ENCODE data around the gene MYO9B.

MYO9B gene

DNA sequence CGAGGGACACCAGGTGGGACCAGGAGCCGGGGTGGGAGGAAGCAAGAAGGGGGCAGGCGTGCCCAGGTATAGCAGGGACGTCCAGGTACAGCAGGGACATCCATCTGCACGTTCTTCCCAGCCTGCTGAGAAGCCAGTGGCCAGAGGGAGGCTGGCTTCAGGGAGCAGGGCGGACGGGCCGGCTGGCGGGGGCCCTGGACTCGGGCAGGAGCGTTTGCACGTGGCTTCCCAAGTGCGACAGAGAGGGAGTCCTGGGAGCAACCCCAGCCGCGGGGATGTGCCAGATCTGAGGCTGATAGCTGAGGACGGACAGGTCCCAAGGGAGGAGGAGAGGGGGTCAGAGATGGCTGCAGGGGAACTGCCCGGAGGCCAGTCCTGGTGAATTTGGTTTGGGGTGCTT, 36.7 kb downstream of the MYO9B start:
- DNase-seq (ENCODE audit: extremely low spot score, insufficient read length, low read depth) (no peak), FAIRE-seq (no peak)

DNA sequence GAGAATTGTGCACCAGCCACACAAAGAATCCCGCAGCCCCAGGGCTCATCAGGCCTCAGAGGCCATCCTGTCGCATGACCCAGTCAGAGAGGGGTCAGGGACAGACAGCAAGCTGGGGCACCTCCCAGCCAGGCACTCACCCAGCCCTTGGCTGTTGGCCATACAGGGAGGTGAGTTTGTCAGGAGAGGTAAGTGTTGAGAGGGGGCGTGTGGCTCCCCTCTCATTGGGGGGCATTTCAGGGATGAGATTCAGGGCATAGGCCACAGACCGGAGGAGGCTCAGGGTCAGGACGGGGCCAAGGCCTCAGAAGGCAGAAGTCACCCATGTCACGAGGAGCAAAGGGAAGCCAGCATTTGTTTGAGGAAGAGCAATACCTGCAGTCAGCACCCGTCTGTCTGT, 37.1 kb downstream of the MYO9B start:
- DNase-seq (ENCODE audit: extremely low spot score, insufficient read length, low read depth) (no peak), FAIRE-seq (no peak)

DNA sequence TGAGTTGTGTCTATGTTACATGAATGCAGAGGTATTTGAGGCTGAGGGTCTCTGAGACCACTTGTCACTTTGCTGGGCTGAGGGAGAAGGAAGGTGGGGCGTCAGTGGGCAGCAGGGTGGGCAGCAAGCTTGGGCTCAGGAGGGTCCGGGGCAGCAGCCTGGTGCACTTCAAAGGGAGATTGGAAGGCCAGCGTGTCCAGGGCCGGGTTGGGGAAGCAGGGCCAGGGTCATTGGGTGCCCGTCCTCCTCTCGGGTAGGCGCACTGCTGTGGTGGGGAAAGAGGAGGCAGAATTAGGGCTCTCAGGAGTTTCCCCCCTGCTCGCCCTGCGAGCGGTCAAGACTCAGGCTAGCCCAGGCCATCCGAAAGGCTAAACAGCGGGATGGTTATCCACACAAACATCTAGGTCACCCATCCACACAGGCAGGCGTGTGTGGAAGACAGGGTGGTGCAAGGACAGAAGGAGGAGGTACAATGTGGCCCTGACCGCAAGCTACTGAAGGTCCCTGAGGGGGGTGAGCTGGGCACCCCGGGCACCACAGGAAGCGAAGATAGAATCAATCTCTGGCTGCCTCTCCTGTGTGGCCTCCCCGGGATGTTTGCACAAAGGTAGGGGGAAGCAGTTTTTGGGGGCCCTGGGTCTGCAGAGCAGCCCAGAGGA, 37.7 kb downstream of the MYO9B start:
- FAIRE-seq, result no peak

DNA sequence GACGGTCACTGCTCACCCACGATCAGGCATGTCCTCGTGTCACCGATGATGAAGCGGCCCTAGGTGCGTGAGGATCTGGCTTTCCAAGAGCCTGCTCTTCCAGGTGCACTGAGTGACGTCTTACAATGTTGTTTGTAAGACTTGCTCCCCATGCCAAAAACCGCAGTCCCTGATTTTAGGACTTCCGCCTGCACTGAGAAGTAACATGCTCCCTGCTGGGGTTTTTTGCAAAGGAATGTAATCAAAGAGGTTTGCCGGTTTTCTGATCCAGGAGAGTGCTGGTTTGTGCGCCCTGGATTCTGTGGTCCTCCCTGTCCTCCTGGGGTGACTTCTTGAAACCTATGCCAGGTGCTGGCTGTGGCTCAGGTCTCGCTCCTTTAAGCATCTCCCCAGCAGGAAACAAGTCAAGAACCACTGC, 38.8 kb downstream of the MYO9B start:
- no peak for DNase-seq (ENCODE audit: extremely low spot score, insufficient read length, low read depth)
- no peak for FAIRE-seq

More for the DNA sequence above, 37.7 kb downstream of the MYO9B start:
- DNase-seq (ENCODE audit: extremely low spot score, insufficient read length, low read depth), result no peak

DNA sequence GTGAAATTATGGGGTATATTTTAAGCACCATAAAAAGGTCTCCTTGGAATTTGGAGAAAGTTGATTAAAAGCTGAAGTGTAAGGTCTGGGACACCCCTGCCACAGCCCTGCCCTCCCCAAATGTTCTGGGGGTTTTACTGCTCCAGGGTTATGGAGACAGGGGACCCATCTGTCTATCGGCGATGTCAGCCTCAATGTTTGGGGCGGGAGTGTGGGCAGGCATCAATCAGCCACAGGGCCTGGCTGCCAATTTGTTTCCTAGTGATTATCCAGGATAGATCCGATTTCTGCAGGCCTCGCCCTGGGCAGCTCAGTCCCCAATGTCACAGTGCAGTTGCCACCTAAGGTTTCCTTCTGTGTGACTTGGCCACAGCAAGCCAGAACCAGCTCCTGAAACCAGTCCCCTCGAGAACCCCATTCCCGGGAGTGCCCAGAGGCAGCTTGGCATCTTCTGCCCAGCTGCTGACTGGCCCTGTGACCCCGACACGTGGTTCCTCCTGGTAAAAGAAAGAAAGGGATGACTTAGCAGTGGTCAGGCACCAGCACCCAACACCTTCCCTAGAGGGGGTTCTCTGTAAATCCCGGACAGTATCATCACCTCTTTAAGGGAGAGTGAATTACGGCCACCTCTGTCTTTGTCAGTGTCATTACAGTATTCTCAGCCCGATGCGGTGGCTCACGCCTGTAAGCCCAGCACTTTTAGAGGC, 41.6 kb downstream of the MYO9B start:
- no peak for DNase-seq (ENCODE audit: extremely low spot score, insufficient read length, low read depth)
- no peak for FAIRE-seq

DNA sequence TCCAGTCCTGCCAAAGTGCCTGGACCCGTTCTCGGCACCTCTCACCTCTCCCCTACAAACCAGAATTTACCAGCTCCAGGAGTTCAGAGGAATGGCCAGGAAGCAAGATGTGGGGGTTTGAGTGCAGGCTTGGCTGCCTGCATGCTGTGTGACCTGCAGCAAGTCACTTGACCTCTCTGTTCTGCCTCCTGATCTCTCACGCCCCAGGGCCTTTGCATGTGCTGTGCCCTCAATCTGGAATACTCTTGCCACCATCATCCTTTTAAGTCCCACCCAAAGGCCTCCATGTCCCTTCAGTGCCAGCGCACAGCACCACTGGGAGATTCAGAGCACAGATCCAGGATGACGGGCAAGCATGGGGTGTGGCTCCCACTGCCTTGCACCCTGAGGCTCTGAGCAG, 43.4 kb downstream of the MYO9B start:
- no peak for FAIRE-seq
- no peak for DNase-seq (ENCODE audit: extremely low spot score, insufficient read length, low read depth)

DNA sequence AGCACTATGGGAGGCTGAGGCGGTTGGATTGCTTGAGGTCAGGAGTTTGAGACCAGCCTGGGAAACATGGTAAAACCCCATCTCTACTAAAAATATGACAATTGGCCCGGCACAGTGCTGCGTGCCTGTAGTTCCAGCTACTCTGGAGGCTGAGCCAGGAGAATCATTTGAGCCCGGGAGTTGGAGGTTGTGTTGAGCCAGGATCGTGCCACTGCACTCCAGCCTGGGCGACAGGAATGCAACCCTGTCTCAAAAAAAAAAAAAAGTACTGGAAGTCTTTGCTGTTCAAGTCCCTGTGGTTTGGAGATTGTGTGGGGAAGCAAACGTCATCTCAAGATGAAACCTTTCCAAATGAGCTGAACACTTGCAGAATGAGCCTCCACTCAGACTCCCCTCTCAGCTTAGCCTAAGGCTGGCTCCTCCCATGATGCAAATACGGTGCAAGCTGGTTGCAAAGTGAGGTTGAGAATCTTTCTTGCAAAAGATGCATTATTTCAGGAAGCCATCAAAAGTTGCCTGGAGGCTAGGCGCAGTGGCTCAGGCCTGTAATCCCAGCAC, 46.2 kb downstream of the MYO9B start:
- FAIRE-seq (peak; percentile 64), DNase-seq (ENCODE audit: extremely low spot score, insufficient read length, low read depth) (no peak)

DNA sequence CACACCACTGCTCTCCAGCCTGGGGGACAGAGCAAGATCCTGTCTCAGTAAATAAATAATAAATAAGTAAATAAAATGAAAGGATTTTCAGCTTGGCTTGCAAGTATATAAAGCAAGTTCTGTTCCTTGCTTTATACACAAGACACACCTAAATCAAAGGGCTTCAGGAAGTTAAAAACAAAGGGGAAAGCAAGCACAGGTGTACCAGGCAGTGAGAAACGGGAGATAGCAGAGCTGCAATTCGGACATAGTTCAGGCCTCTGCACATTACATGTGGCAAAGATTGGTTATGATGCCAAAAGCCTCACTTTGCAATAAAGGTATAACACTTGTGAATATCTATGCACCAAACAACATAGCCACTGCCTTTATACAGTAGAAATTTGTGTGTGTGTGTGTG, 47.5 kb downstream of the MYO9B start:
- no peak for DNase-seq (ENCODE audit: extremely low spot score, insufficient read length, low read depth)
- FAIRE-seq, result no peak

DNA sequence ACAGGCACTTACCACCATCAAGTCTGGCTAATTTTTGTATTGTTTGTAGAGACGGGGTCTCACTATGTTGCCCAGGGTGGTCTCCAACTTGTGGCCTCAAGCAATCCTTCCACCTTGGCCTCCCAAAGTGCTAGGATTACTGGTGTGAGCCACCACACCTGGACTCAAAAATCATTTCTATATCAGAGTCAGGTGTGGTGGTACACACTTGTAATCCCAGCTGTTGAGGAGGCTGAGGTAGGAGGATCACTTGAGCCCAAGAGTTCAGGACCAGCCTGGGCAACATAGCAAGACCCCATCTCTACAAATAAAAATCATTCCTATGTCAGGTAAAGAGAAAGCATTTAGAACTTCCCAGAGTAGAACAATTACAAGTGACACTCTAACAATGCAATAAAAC, 48.4 kb downstream of the MYO9B start:
- DNase-seq (ENCODE audit: extremely low spot score, insufficient read length, low read depth), result no peak
- no peak for FAIRE-seq

DNA sequence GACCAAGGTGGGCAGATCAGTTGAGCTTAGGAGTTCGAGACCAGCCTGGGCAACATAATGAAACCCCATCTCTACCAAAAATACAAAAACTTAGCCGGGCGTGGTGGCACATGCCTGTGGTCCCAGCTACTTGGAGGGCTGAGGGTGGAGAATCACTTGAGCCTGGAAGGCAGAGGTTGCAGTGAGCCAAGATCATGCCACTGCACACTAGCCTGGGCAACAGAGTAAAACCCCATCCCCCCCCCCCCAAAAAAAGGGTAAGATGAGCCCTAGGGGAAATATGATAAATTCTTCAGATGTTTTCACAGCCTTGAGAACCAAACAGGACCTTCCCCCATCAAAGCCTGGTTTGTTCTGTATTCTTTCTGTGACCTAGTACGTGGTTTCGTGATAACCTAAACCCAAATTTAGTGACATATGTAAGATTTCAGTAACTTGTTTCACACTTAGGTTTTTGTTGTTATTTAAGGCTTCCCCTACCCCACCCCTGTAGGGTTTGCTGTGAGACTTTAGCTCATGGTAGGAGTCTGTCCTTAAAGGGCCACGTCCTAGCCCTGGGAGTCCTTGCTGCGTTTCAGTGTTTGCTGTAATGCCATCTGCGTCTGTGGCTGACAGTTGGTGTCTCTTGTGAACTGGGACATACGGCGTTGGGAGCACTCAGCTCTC, 49.6 kb downstream of the MYO9B start:
- DNase-seq (ENCODE audit: extremely low spot score, insufficient read length, low read depth), result peak; percentile 45
- no peak for FAIRE-seq

DNA sequence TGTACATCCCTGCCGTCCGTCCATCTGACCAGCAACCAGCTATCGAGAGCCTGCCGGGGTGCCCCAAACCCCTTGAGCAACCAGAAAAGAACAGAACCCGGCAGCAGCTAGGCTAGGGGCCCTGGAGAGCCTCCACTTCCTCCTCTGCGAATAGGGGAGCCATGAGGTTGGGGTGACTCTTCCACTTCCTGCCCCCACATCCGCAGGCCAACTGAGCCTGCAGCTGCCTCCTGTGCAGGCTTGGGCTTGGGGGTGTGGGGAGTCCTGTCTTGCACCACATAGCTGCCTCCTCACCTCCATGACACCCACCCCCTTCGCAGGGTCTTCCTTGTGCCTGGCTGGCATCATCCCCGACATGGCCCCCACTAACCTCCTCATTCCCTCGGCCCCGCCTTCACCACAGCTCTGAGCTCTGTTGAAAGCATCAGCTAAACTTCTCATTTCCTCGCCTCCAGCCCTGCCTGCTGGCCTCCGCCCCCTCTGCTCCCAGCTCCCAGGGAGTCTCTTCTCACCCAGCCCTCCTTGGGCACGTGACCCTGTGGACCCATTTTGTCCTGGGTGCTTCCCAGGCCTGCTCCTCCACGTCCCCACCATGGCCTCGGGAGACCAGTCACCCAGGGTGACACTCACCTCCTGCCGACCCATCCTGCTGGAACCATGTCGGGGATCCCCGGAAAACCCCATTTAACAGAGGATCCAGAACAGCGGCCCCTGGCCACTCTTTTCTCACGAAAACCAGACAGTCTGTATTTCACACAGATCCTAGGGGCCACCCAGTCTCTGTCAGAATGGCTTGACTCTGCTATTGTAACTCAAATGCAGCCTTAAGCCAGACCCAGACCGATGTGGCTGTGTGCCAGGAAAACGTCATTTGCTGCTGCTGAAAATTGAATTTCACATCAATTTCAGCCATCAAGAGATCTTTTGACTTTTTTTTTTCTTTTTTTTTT, 50.4 kb downstream of the MYO9B start:
- DNase-seq (ENCODE audit: extremely low spot score, insufficient read length, low read depth) (peak; percentile 61), FAIRE-seq (peak; percentile 93)

DNA sequence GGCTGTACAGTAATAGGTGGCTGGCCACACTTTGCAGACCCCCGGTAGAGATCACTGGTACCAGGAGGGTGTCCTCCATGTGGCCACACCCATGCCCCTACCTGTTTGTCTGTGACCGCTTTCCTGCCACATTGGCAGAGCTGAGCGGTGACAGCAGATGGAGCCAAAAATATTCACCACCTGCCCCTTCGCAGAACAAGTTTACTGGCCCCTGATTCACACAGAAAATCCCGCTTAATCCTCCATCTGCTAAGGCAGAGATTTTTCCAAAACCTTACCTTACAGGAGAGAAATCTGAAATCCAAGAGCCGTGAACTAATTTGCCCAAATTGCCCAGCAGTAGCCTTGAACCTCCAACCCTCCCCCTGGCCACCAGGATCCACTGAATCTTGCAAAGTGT, 52.1 kb downstream of the MYO9B start:
- FAIRE-seq (no peak), DNase-seq (ENCODE audit: extremely low spot score, insufficient read length, low read depth) (no peak)

DNA sequence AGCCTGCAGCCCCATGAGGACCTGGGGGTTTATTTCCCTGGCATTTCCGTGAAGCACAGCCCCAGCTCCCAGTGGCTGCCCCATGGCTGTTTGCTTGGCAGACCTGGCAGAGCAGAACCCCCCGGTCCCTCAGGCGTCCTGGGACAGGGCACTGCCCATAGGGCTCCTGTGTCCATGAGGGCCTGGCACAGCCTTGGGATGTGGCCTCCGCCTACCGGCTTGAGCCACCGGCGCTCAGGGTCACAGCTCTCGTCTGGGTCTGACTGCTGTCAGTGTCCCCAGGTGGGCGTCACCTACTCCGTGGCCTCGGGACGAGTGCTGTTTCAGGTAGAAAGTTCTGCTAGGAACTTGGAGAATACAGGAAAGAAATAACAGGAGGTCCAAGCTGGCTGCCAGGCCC, 52.8 kb downstream of the MYO9B start:
- FAIRE-seq, result no peak
- no peak for DNase-seq (ENCODE audit: extremely low spot score, insufficient read length, low read depth)

DNA sequence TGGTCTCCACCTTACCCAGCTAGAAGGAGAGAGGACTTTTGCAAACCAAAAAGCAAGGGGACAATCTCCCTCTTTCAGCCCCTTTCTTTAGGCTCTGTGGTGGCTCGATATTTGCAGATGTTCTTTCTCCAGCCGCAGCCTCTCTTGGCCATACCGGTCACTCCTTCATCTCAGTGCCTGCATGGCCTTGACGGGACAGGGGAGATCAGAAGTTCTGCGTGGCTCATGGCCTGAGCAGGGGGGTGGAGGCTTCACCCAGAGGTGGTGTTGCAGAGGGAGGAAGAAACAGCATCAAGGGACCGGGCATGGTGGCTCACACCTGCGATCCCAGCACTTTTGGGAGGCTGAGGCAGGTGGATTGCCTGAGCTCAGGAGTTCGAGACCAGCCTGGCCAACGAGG, 53.2 kb downstream of the MYO9B start:
- DNase-seq (ENCODE audit: extremely low spot score, insufficient read length, low read depth), result no peak
- FAIRE-seq, result no peak

DNA sequence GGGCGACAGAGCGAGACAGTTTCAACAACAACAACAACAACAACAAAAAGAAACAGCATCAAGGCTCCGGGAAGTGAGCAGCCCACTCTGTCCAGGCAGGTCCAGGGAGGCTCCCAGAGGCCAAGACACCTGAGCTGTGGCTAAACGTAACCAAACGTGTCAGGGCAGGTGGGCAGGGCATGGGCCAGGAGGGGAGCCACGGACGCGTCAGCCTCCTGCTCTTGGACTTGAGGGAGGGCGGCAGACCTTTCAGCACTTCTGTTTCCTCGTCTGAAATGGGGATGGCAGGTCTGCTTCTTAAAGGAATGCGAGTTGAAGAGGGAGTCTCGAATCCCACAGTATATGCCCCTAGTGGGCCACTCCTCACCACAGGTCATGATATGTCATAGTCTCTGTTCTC, 53.8 kb downstream of the MYO9B start:
- FAIRE-seq (no peak), DNase-seq (ENCODE audit: extremely low spot score, insufficient read length, low read depth) (no peak)

DNA sequence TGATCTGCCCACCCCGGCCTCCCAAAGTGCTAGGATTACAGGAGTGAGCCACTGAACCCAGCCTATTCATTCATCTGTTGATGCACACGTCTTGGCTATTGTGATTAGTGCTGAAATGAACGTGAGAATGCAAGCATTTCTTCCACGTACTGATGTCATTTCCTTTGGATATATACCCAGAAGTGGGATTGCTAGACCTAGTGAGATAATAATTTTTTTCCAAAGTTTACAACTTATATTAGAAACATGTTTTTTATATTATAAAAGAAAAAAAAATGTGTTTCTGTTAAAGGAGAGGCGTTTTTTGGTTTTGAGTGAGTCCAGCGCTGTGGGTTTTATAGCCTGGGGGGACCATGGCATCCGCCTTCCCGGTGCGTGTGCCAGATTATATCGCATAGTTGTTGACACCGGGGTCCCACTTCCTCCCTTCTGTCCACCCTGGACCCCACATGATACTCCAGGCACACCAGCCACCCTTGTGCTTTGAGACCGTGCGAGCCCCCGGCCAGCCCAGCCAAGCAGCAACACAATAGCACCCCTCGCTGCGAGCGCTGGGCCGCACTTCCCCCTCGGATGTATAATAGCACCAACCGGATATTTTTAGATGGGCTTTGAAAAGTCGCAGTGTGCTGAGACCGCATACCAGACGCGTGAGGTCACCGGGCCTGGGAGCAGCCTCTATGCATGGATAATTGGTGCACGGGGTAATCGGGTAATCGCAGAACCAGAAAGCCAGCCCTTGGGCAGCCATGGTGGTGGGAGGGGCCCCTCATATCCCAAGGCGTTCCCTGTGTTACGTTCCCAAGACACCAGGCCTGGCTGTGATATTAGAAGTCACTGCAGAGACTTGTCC, 59.6 kb downstream of the MYO9B start:
- peak; percentile 89 for FAIRE-seq
- peak; percentile 36 for DNase-seq (ENCODE audit: extremely low spot score, insufficient read length, low read depth)

DNA sequence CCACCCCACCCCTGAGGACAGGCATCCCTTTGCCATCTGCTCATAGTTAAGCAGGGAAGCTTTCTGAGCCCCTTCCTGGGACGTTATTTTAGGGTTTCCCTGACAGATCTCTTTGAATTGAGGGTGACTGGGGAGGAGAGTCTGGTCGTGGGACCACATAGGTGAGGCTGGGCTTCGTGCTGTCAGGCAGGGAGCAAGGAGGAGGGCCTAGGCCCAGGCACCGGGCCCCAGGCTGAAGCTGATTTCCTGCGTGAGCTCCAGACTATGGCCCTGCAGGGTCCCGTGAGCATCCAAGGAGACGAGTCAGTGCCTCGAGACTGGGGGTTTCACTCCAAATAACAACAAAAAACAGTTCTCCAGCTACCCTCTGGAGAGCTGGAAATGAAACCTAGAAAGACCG, 60.4 kb downstream of the MYO9B start:
- no peak for DNase-seq (ENCODE audit: extremely low spot score, insufficient read length, low read depth)
- FAIRE-seq, result no peak

DNA sequence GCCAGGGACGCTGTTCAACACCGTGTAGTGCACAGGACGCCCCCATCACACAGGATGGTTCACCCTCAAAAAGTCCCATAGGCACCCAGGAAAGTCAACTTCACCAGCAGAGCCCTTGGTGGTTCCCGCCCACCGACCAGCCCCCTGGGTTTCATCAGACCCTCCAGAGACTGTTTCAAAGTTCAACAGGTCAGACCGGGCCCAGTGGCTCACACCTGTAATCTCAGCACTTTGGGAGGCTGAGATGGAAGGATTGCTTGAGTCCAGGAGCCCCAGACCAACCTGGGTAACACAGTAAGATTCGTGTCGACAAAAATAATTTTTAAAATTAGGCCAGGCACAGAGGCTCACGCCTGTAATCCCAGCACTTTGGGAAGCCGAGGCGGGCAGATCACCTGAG, 61.0 kb downstream of the MYO9B start:
- FAIRE-seq (no peak), DNase-seq (ENCODE audit: extremely low spot score, insufficient read length, low read depth) (no peak)

DNA sequence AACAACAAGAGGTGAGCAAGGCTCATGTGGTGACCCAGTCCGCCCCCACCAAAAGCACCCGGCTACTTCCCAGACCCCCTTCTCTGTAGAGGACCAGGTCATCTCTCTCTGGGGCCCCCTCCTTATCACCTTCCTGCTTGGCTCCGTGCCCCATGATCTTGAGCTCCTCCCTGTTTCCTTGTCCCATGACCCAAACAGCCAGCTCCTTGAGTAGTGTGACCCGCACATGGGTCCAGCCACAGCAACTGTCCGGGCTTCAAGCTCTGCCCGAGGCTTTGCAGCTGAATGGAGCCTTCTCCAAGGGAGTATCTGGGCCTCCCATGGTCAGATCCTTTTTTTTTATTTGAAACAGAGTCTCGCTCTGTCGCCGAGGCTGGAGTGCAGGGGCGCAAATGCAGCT, 61.8 kb downstream of the MYO9B start:
- DNase-seq (ENCODE audit: extremely low spot score, insufficient read length, low read depth) (no peak), FAIRE-seq (no peak)
